AG09319 (cell line): ENCODE data around the gene MICAL1.

Source experiments
- DNase-seq: peaks from one replicate; pipeline ENCODE4 v3.0.0-alpha.2; 2010; ENCODE audit warnings: low read depth; ENCODE audit errors: extremely low read depth
- TF ChIP-seq, protein P1 (sequence below): IDR thresholded peaks from 2 replicates; pipeline ENCODE4 v1.5.1; 2011; ENCODE audit warnings: low read depth, mild to moderate bottlenecking, inconsistent platforms, low read length, moderate library complexity

Gene MICAL1

DNA sequence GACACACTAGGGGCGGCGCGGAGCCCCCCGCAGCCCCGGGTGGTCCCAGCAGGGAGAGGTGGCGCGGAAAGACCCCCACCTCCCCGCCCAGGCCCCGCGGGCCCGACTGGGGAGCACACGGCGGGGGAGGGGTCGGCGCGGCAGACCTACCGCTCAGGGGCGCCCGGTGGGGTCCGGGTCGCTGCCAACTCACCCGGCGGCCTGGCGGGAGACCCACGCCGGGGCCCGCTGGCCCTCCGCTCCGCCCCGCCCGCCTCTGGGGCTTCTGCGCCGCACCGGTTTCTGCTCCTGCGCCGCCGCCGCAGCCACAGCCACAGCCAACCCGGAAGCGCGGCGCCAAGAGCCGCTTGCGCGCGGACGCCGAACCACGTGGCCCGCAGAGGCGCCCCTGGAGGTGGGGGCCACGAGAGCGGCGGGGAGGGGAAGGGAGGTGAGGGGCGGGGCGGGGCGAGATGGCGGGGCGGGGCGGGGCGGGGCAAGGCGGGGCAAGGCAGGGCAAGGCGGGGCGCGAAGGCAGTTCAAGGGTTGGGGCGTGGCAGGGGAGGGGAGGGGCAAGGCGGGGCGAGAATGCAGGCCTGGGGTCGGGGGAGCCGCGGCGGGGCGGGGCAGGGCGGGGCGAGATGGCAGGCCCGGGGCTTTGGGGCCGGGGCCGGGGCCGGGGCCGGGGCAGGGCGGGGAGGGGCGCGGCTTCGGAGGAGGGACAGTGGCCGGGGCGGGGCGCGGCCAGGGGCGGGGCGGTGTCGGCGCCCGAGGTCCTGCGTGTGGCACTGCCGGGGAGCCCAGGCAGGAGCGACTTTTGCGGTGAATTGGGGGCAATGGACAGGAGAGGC, 27.5 kb upstream of the MICAL1 start, which contains the start of gene ZBTB24:
Gene ZBTB24, minus strand, starts transcription at position 315 of the 830 bp plus-strand sequence. CDS start 1,193 bp downstream, outside the sequence.
- TF ChIP-seq, protein P1, sequence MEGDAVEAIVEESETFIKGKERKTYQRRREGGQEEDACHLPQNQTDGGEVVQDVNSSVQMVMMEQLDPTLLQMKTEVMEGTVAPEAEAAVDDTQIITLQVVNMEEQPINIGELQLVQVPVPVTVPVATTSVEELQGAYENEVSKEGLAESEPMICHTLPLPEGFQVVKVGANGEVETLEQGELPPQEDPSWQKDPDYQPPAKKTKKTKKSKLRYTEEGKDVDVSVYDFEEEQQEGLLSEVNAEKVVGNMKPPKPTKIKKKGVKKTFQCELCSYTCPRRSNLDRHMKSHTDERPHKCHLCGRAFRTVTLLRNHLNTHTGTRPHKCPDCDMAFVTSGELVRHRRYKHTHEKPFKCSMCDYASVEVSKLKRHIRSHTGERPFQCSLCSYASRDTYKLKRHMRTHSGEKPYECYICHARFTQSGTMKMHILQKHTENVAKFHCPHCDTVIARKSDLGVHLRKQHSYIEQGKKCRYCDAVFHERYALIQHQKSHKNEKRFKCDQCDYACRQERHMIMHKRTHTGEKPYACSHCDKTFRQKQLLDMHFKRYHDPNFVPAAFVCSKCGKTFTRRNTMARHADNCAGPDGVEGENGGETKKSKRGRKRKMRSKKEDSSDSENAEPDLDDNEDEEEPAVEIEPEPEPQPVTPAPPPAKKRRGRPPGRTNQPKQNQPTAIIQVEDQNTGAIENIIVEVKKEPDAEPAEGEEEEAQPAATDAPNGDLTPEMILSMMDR: no peak
- DNase-seq: peak; percentile 64

DNA sequence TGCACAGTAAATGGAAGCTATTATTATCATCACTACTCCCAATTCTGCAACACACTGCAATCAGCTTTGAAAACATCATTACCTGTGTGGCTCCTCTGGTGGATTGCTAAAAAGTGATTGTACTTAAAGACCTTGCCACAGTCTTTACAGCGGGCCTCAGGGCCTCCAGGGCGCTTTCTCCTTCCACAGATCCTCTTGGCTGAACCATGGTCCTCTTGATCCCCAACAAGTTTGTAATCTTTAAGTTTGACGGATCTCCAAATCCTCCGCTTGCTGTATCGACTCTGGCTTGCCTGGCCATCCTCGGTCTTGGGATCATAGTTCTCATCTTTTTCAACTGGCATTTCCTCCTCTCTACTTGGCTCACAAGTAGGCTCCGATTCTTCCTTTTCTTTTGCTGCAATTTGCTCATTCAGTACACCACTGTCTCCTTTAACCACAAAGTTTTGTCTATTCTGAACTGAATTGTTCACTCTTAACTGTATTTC, 25.5 kb upstream of the MICAL1 start:
- TF ChIP-seq, protein P1: no peak
- DNase-seq: no peak

DNA sequence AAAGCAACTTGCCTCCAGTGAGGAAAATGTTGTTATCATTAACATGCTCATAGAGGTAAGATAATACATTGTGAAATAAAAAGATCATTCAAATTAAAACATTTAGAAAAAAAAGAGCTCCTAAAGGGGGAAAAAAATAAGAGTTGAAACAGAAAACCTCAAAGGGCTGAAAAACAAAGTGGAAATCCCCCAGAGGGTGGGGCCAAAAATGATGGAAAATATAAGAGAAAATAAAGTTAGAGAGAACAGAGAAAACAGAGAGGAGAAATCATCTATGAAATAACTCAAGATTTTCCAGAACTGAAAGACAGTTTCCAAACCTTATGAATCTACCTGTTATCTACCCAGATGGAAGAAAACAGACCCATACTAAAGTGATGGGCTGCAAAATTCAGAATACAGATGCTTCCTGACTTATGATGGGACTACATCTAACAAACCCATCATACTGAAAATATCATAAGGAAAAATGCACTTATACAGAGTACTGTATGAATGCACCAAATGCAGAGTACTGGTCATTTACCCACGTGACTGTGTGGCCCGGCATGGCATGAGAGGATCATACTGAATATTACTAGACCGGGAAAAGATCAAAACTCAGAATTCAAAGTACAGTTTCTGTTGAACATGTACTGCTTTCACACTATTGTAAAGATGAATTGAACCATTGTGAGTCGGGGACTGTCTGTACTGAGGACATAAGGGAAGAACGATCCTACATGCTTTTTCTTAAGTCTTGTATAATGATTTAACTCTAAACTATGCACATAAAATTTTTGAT, 23.5 kb upstream of the MICAL1 start:
- TF ChIP-seq, protein P1: no peak

DNA sequence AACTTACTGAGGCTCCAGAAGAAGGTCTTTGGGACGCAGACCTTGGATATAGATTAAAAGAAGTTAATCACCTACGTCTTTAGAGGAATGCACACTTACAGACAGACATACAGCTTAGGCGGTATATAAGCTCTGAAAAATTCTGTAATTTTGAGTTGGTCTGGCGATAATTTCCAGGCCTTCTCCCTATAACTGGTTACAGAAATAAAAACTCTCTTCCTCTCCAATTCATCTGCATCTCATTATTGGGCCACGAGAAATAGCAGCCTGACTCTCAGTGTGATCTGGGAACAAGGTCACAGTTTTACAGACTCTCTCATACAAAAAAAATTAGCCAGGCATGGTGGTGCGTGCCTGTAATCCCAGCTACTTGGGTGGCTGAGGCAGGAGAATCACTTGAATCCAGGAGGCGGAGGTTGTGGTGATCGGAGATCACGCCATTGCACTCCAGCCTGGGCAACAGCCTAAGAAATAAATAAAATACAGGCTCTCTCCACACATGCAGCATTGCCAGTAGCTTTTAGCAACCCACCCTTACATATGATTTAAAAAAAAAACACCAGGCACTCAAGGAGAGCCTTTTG, 22.7 kb upstream of the MICAL1 start:
- TF ChIP-seq, protein P1: no peak
- peak; percentile 44 for DNase-seq

More for the DNA sequence above, 23.5 kb upstream of the MICAL1 start:
- no peak for DNase-seq

DNA sequence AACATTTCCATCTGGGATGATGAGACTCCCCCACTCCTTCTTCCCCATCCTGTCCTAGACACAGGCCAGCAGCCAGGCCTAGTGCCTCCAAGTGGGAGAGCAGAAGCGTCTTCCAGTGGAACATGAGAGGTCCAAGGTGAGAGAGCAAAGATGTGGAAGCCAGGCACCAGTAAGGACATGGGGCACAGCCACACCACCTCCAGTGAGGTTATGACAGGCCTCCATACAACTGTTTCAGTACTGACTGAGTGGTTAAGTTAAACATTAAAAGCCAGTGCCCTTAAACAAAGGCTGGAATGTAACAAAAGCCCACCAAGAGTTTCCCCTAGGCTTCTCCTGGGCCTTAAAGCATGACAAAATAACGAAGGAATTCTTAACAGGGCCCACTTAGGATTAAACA, 22.2 kb upstream of the MICAL1 start:
- TF ChIP-seq, protein P1: no peak
- DNase-seq: no peak

DNA sequence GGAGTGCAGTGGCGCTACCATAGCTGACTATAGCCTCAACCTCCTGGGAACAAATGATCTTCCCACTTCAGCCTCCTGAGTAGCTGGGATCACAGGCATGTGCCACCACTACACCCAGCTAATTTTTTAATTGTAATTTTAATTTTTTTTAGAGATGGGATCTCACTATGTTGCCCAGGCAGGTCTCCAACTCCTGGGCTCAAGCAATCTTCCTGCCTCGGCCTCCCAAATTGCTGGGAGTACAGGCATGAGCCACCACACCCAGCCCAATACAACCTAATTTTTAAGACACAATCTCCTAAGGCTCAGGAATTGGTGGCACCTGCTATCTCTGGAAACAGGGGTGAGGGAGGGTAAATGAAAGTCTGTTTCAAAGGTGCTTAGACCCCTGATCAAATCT, 21.6 kb upstream of the MICAL1 start:
- DNase-seq: no peak
- TF ChIP-seq, protein P1: no peak

DNA sequence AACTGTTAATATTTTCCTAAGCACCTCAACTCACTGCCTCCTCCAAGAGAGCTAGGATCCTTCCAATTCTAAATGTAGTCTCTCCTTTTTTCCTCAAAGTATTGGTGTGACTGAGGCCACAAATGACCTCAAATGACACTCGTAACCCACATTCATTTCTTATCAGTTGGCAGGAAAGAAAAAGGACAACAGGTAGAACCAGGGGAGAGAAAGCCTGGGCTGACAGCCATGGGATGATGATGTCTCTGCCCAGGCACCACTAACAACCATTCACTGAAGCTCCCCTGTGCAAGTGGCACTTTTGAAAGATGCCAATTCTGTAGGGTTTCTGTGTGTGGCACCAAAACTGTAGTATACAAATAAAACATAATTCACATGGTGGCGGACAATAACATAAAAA, 20.1 kb upstream of the MICAL1 start:
- TF ChIP-seq, protein P1: no peak
- DNase-seq: no peak
